HepG2 (cell line): ENCODE measurements around the gene STK25. TPM values are rescaled to one million over a fixed set of nuclear protein-coding genes. Genes with fewer than 3 reads are reported as not detected.

Experiments
- CBFB ChIP-seq: sonication (generic); formaldehyde crosslinking; IDR thresholded peaks from 2 replicates; pipeline ENCODE4 v1.4.0; 2020; ENCODE audit warnings: missing genetic modification reagents
- CEBPG ChIP-seq: IDR thresholded peaks from 2 replicates; pipeline ENCODE4 v1.6.1; 2016
- DPF2 ChIP-seq: sonication (generic); formaldehyde crosslinking; IDR thresholded peaks from 2 replicates; pipeline ENCODE4 v1.4.0; 2020; ENCODE audit warnings: mild to moderate bottlenecking, low read depth, missing genetic modification reagents, borderline replicate concordance
- HIVEP1 ChIP-seq: sonication (generic); formaldehyde crosslinking; IDR thresholded peaks from 2 replicates; pipeline ENCODE4 v1.4.0; 2020; ENCODE audit warnings: mild to moderate bottlenecking, missing genetic modification reagents
- KDM6A ChIP-seq: IDR thresholded peaks from 2 replicates; pipeline ENCODE4 v1.6.1; 2016; ENCODE audit warnings: low read depth
- KLF9 ChIP-seq: IDR thresholded peaks from 2 replicates; pipeline ENCODE4 v1.6.1; 2016; ENCODE audit warnings: low read depth
- MLLT10 ChIP-seq: sonication (generic); formaldehyde crosslinking; IDR thresholded peaks from 2 replicates; pipeline ENCODE4 v1.4.0; 2020; ENCODE audit warnings: missing genetic modification reagents
- MTA1 ChIP-seq: sonication (generic); formaldehyde crosslinking; IDR thresholded peaks from 2 replicates; pipeline ENCODE4 v1.4.0; 2020; ENCODE audit warnings: missing genetic modification reagents, mild to moderate bottlenecking, borderline replicate concordance
- NFKB2 ChIP-seq: sonication (generic); formaldehyde crosslinking; IDR thresholded peaks from 2 replicates; pipeline ENCODE4 v1.4.0; 2020; ENCODE audit warnings: missing genetic modification reagents, borderline replicate concordance
- PLRG1 ChIP-seq: fragments of 450-650 bp; conservative IDR thresholded peaks from 2 replicates; pipeline ENCODE4 v1.6.1; 2016
- RARA ChIP-seq: IDR thresholded peaks from 2 replicates; pipeline ENCODE4 v1.6.1; 2016; ENCODE audit warnings: missing genetic modification reagents, missing compliant biosample characterization
- TGIF2 ChIP-seq: IDR thresholded peaks from 2 replicates; pipeline ENCODE4 v1.6.1; 2016; ENCODE audit warnings: control low read depth, missing compliant biosample characterization
- ZBTB4 ChIP-seq: sonication (generic); formaldehyde crosslinking; IDR thresholded peaks from 2 replicates; pipeline ENCODE4 v1.4.0; 2020; ENCODE audit warnings: missing genetic modification reagents, mild to moderate bottlenecking, borderline replicate concordance
- ZEB1 ChIP-seq: IDR thresholded peaks from 2 replicates; pipeline ENCODE4 v1.6.1; 2012; ENCODE audit warnings: mild to moderate bottlenecking, low read depth, inconsistent platforms; ENCODE audit not compliant: insufficient replicate concordance
- ZNF331 ChIP-seq: sonication (generic); formaldehyde crosslinking; IDR thresholded peaks from 2 replicates; pipeline ENCODE4 v1.4.0; 2020; ENCODE audit warnings: missing genetic modification reagents
- ZNF878 ChIP-seq: sonication (generic); formaldehyde crosslinking; IDR thresholded peaks from 2 replicates; pipeline ENCODE4 v1.8.1; 2023; ENCODE audit warnings: mild to moderate bottlenecking, missing genetic modification reagents, moderate library complexity
- polyA plus RNA-seq, 8 experiments: library from polyadenylated mRNA; depleted of rRNA in 3 of 8; stranded (reverse) in 7 of 8; unstranded in 1 of 8; fragments of >200 nt; fragmentation: Illumina TruSeq in 4 of 8; extraction: Trizol in 4 of 8; gene quantifications; 2 replicates each; pipeline versions ENCODE4 v1.2.1 to v1.2.3, GENCODE V29; 2011 to 2016; ENCODE audit warnings: low read depth in 4 of 8, missing spikeins in 1 of 8, mixed read lengths in 1 of 8; ENCODE audit not compliant: insufficient read depth in 1 of 8
- total RNA-seq, 5 experiments: library from RNA; depleted of rRNA; stranded (reverse); fragments of >200 nt; fragmentation: Illumina TruSeq; extraction: Trizol; gene quantifications; 2 replicates each; pipeline ENCODE4 v1.2.3, GENCODE V29; 2016; ENCODE audit warnings: low read depth in 1 of 5
- TF ChIP-seq, protein P1 (sequence below): sonication (generic); formaldehyde crosslinking; IDR thresholded peaks from 2 replicates; pipeline ENCODE4 v1.5.1; 2020; ENCODE audit warnings: mild to moderate bottlenecking, missing genetic modification reagents, borderline replicate concordance
- TF ChIP-seq, protein P2 (sequence below): sonication (generic); IDR thresholded peaks from 2 replicates; pipeline ENCODE4 v1.6.1; 2016; ENCODE audit warnings: low read depth, borderline replicate concordance
- TF ChIP-seq, protein P3 (sequence below): sonication (generic); formaldehyde crosslinking; IDR thresholded peaks from 2 replicates; pipeline ENCODE4 v1.8.0; 2022; ENCODE audit warnings: missing genetic modification reagents, mild to moderate bottlenecking, moderate library complexity, borderline replicate concordance
- TF ChIP-seq, protein P4 (sequence below): sonication (generic); formaldehyde crosslinking; IDR thresholded peaks from 2 replicates; pipeline ENCODE4 v1.4.0; 2020; ENCODE audit warnings: missing genetic modification reagents
- TF ChIP-seq, protein P5 (sequence below): sonication (generic); formaldehyde crosslinking; IDR thresholded peaks from 2 replicates; pipeline ENCODE4 v1.9.0; 2021; ENCODE audit warnings: missing genetic modification reagents, mild to moderate bottlenecking, borderline replicate concordance

STK25 gene
- total and polyA plus RNA-seq, 2 of the 13 experiments (the other 11 are each of a cell fraction or from before 2014, with no cell fraction given), result 177 to 481 TPM

DNA sequence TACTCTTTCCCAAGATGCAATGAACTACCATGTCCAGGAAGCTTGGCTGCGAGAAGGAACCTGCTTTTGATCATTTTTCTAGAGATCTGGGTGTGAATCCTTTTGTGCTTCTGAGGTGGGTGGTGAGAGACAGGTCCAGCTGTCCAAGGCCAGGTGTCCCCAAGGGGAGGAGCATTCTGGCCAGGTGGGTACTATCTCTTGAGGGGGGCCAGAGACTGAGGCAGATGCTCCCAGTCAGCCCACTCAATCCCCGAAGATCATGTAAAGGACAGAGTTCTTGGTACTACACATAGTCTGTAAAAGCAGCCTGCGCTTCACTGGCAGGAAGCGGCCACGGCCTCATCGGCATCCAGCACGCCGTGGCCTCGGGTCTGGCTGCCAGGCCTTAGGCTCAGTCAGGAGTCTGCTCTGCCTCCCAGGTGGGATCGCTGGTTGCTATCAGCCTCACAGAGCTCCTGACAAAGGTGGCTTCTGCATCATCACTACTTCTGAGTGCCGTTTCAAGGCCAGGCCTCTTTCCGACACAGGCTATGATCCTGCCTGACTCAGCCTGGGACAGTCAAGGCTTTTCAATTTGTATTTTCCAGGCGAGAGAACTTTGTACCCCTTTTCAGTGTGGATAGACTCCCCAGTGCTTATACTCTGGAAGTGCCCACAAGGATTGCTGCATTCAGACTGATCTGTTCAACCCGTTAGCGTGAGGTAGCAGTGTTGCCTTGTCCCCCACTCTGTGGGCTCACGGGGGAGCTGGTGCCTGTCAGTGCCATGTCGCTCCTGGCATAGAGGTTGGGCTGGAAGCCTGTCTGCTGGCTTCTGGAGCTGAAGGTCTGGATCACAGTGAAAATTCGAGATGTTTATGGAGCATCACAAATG lies 29.1 kb downstream of the STK25 start (continued):
- no peak; the same call in 1 of the 2 replicates for TF ChIP-seq ZBTB4
- TF ChIP-seq CEBPG, result no peak
- TF ChIP-seq, protein P1, sequence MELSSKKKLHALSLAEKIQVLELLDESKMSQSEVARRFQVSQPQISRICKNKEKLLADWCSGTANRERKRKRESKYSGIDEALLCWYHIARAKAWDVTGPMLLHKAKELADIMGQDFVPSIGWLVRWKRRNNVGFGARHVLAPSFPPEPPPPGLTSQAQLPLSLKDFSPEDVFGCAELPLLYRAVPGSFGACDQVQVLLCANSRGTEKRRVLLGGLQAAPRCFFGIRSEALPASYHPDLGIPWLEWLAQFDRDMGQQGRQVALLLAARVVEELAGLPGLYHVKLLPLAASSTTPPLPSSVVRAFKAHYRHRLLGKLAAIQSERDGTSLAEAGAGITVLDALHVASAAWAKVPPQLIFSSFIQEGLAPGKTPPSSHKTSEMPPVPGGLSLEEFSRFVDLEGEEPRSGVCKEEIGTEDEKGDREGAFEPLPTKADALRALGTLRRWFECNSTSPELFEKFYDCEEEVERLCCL (CRISPR knock-in tag), result no peak
- TF ChIP-seq MTA1 (CRISPR knock-in tag), result peak; percentile 51; the same call in 1 of the 2 replicates
- TF ChIP-seq ZNF878 (CRISPR knock-in tag), result no peak
- TF ChIP-seq ZNF331 (CRISPR knock-in tag), result peak; percentile 61
- TF ChIP-seq KLF9 (CRISPR knock-in tag), result no peak; the same call in 1 of the 2 replicates
- no peak for TF ChIP-seq CBFB (CRISPR knock-in tag)
- TF ChIP-seq MLLT10 (CRISPR knock-in tag), result no peak
- TF ChIP-seq ZEB1, result peak; percentile 63
- TF ChIP-seq NFKB2 (CRISPR knock-in tag), result peak; percentile 22; the same call in 1 of the 2 replicates
- TF ChIP-seq RARA (CRISPR knock-in tag), result no peak
- no peak for TF ChIP-seq DPF2
- TF ChIP-seq PLRG1, result no peak
- TF ChIP-seq, protein P2, sequence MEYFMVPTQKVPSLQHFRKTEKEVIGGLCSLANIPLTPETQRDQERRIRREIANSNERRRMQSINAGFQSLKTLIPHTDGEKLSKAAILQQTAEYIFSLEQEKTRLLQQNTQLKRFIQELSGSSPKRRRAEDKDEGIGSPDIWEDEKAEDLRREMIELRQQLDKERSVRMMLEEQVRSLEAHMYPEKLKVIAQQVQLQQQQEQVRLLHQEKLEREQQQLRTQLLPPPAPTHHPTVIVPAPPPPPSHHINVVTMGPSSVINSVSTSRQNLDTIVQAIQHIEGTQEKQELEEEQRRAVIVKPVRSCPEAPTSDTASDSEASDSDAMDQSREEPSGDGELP, result no peak
- TF ChIP-seq, protein P3, sequence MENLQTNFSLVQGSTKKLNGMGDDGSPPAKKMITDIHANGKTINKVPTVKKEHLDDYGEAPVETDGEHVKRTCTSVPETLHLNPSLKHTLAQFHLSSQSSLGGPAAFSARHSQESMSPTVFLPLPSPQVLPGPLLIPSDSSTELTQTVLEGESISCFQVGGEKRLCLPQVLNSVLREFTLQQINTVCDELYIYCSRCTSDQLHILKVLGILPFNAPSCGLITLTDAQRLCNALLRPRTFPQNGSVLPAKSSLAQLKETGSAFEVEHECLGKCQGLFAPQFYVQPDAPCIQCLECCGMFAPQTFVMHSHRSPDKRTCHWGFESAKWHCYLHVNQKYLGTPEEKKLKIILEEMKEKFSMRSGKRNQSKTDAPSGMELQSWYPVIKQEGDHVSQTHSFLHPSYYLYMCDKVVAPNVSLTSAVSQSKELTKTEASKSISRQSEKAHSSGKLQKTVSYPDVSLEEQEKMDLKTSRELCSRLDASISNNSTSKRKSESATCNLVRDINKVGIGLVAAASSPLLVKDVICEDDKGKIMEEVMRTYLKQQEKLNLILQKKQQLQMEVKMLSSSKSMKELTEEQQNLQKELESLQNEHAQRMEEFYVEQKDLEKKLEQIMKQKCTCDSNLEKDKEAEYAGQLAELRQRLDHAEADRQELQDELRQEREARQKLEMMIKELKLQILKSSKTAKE (CRISPR knock-in tag), result no peak
- TF ChIP-seq TGIF2, result no peak
- TF ChIP-seq, protein P4, sequence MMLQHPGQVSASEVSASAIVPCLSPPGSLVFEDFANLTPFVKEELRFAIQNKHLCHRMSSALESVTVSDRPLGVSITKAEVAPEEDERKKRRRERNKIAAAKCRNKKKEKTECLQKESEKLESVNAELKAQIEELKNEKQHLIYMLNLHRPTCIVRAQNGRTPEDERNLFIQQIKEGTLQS (CRISPR knock-in tag), result peak; percentile 43; the same call in 1 of the 2 replicates
- no peak for TF ChIP-seq HIVEP1
- TF ChIP-seq KDM6A (CRISPR knock-in tag), result peak; percentile 26; the same call in 1 of the 2 replicates
- TF ChIP-seq, protein P5, sequence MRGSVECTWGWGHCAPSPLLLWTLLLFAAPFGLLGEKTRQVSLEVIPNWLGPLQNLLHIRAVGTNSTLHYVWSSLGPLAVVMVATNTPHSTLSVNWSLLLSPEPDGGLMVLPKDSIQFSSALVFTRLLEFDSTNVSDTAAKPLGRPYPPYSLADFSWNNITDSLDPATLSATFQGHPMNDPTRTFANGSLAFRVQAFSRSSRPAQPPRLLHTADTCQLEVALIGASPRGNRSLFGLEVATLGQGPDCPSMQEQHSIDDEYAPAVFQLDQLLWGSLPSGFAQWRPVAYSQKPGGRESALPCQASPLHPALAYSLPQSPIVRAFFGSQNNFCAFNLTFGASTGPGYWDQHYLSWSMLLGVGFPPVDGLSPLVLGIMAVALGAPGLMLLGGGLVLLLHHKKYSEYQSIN (CRISPR knock-in tag), result no peak
